ENCODE measurements around the gene PLEKHM3.
"Not testable (repeated sequence)": the region's sequence is repeated elsewhere in the genome, so short reads cannot be mapped to it uniquely, and the experiment has no call there.

PLEKHM3 gene

DNA sequence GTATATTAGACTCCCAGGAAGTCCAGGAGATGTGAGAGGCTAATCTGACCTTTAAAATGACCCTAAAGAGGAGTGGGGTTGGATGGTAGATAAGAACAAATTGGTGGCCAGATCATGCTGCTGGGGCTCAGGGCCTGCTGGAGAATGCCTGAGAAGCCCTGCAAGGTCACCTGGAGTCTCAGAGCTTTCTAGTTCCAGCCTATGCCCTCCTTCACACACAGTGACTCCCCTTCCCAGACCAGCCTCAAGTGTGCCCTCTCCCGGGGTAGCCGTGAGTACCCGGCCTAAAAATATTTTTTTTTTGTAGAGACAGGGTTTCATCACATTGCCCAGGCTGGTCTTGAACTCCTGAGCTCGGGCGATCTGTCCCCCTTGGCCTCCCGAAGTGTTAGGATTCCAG is 211.4 kb downstream of the PLEKHM3 start:
- DNase-seq: no peak

DNA sequence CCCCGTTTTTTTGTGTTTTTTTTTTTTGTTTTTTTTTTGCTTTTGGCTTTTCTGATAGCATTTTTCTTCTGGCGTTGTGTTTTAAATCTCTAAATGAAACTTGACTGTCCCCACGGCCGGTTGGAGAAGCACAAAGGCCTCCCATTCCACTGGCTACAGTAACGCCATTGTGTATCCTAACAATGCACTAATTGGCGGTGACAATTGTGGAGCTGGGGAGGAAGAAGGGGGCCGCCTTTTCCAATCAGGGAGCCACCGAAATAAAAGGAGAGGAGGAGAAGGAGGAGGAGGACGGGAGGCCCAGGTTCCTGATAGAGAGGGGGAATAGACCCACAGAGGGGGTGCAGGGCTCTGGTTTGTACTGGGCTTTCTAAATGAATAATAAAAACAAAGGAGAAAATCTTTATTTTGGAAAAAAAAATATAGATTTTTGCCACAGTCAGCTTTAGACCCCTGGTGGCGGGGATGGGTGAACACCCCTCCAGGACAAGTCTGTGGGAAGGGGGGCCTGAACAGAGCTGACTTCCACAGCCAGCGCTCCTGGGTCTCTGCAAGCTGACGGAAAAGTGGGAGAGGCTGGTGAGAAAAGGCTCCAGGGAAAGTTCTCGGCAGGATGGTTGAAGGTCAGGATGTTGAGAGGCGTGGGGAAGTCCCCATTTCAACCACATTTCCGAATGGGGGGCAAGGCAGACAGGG is 212.0 kb downstream of the PLEKHM3 start:
- no peak for DNase-seq

DNA sequence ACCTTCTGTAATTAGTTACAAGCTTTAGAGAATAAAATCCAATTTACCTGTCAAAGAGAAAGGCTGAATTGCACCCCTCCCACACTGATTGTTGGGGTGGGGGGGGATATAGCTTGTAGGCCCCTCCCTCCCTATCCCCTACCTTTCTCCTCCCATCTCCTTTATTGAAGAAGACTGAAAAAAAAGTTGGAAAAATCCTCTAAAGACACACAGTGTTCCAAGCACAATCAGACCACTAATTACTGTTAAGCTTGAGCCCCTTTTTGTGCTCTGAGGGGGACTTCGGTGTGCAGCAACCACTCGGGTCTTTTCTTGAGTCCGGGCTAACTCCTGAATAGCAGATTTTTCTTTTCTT is 212.6 kb downstream of the PLEKHM3 start:
- DNase-seq: no peak

DNA sequence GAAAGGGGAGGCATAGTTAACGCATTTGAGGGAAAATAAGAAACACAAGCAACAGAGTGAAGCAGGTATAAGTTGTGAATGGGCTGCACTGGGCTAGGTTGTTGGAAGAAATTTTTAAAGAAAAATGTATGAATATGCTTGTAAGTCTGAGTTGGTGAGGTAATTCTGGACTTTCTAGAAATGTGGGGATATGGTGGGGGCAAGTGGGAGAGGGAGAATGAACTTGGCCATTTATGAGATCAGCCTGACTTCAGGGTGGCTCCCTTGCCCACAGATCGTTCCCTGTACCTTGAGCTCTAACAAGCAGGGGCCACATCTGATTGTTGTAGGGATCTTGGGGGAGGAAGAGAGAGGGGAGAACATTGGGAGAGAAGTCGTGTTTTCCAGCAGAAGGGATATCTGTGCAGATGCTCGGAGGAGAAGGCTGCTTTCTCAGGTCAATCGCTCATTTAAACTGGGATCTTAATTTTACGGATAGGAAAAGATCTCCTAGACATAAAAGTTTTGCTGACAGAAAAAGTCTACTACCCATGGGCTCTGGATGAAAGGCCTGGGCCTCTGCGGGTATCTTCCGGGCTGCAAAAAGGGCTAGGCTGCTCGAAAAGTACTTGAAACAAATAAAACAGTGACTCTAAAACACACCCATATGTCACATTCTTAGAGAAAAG is 213.1 kb downstream of the PLEKHM3 start:
- DNase-seq: no peak

DNA sequence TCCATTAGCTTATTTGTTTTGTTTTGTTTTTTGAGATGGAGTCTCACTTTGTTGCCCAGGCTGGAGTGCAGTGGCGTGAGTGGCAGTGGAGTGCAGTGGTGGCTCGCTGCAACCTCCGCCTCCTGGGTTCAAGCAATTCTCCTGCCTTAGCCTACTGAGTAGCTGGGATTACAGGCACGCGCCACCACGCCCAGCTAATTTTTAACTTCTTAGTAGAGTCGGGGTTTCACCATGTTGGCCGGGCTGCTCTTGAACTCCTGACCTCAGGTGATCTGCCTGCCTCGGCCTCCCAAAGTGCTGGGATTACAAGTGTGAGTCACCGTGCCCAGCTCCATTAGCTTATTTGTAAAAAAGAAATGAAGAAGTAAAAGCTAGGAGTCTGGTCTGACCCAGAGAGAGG is 213.7 kb downstream of the PLEKHM3 start:
- DNase-seq: not testable (repeated sequence)

DNA sequence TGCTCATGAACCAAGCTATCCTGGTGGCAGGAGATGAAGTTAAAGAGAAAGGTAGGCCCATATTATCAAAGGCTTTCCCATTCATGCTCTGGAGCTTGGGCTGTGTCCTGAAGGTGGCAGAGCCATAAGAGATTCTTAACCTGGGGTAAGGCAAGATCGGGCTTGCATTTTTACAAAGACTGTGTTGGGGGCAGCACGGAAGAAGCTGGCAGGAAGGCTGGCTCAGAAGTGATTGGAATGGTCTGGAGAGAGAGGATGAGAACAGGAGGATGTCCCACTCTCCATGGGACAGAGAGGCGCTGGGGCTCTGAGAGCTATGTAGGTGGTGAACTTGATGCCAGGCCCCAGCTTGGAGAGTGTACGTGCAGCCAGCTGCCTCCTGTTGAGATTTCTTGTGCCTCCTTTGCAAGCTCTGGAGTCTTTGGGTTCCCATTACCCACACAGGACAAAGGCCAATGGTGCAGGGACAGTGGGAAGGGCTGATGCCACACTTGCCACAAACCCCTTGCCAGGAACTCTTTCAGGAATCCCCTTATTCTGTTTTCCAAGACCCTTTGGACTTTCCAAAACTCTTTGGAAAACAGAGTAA is 215.0 kb downstream of the PLEKHM3 start:
- no peak for DNase-seq

DNA sequence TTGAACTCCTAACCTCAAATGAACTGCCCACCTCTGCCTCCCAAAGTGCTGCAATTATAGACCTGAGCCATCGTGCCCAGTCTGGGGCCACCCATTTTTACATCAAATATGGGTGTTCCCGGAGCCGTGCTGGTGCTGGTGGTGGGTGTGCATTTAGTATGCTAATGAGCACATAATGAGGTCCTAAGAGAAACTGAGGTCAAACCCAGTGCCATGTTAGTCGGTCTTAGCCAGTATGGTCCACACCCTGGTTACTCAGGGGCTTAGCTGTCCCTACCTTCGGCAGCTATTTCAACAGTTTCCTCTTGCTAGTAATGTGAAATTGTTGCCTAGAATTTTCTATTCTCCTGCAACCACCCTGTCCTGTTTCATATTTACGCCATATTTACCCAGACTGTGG is 217.2 kb downstream of the PLEKHM3 start:
- no peak for DNase-seq

DNA sequence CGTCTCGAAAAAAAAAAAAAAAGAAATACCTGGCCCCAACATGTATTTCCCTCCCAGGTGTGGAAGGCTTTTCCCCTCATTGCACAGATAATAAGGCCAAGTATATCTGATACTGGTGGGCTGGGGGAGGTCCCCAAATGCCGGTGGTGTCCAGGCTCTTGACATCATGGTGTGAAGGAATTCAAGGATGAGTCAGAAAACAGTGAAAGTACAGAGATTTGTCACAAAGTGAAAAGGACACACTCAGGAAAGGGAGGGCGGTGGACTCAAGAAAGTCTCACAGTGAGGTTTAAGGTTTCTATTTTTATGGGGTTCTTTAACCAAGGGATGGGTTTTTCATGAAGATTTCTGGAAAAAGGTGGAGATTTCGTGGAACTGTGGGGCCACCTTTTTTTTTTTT is 217.8 kb downstream of the PLEKHM3 start:
- no peak for DNase-seq

DNA sequence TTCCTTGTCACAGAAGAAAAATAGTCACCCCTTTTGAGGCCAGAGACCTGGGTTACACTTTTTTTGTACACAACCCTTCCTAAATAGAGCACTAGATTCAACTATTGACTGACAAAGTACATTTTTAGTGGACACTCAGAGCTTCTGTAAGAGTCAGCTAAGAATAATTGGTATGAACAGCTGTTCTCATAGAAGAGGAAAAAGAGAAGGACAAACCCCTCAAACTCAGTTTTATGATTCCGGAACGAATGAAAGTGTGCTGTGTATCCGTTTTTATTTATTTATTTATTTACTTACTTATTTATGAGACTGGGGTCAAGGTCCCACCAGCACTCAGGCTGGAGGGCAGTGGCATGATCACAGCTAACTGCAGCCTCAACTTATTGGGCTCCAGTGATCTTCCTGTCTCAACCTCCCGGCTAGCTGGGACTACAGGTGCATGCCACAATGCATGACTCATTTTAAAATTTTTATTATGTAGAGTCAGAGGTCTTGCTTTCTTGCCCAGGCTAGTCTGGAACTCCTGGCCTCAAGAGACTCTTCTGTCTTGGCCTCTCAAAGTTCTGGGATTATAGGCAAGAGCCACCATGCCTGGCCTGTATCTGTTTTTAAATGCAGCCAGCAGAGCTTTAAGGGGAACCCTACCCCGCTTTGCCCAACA is 219.6 kb downstream of the PLEKHM3 start:
- no peak for DNase-seq

DNA sequence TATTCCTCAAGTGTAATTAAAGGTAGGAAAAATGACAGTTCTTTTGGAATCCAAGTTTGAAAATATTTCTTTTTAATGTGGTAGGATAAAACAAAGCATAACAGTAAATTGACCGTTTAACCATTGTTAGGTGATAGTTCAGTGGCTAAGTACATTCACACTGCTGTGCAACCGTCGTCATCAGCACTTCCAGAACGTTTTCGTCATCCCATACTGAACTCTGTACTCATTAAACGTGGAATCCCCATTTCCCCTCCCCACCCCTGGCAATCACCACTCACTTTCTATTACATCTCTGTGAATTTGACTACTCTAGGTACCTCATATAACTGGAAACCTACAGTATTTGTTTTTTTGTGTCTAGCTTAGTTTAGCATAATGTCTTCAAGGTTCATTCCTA is 222.7 kb downstream of the PLEKHM3 start:
- no peak for DNase-seq

DNA sequence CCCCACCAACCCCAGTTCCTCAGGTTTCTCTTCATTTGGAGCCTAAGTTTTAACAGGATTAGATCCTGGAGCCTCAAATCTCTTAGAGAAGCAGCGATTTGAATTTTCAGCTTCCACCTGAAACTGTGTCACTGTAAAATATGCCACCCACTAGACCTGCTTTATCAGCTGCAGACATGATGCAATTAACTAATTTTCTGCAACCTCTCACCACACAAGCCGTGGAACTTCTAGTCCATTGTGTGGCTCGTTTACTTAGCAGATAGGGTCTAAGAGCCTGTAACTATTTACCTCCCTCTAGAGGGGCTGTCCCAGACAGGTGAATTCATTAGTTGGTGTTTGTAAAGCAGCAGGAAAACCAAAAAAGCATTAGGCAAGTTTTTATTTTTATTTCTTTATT is 224.1 kb downstream of the PLEKHM3 start:
- DNase-seq: no peak

DNA sequence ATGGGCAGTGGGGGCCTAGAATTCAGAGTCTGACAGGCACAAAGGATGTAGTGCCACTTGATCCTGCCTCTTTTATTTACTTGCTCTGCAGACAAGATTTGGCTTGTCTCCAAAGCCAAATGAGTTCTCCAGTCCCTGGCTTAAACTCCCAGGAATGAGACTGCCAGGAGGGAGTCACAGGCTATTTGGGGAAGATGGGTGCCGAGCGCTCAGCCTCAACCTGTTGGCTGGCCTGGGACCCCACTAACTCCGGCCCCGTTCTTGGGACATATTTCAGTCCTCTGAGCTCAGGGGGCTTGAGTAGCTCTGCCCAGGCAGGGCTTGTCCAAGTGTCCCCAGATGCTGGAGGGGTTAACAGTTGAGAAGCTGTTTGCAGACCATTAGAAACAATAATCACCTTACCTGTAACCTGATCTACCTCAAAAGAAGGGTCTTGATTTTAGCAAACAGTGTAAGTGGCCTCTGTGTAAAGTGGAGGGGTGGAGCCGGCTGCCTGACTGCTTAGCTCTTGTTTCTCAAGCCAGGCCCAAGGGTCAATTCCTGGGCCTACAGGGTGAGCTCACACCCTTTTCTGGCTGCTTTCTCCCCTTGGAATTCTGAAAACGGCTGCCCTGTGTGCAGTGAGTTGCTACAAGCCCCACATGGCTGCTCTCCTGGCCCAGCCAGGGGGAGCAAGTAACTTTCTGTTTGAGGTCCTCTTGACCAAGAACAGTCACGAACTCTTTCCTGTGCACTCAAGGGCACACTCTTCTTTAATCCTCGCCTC is 228.6 kb downstream of the PLEKHM3 start:
- DNase-seq: no peak

DNA sequence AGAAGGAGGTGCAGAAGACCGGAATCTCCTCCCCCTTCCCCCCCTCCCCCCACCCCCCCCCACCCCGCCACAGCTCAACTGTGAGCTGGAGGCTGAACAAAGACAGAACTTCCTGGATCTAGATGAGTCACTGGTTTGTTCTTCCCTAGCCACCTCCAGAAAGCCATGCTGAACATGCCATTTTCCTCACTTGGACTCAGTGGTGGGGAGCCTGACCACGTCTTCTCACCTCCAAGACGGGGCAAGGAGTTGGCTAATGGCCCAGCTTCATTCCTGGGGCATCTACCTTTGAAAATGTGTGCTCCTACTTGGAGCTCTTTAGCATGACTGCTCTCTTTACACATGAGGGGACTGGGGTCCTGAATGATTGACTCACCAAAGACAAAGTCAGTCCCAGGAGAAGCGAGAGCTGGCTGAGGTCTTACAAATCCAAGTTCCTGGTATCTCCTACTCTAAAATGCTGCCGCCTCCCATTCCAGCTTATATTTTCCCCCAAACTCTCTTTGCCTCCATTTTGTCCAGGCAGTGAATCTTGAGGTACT is 233.0 kb downstream of the PLEKHM3 start:
- no peak for DNase-seq

DNA sequence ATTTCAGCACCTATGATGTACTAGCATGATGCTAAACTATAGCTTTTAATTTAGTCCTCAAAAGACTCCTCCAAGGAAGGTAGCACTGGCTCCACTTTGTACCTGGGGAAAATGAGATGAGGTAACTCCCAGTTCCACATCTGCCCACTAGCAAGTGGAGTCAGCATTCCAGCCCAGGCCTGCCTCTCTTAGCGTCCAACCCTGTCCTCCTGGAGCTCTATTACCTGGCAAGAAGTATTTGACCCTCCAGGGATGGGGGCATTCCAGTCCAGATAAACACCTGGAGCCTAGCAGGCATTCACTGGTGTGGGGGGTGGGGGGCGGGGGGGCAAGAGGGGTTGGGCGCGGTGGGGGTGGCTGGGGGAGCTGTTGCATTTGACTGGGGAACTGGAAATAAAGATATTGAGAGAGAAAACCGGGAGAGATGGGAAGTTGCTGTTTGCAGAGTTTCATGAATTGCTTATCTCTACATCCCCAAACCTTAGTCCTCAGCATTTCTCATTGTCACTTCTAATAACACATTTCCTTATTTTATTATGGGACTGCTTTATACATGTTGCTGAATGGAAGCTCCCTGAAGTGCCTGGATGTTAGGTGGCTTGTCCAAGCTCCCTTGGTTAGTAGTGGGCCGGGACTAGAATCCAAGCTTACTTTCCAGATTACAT is 233.6 kb downstream of the PLEKHM3 start:
- no peak for DNase-seq

DNA sequence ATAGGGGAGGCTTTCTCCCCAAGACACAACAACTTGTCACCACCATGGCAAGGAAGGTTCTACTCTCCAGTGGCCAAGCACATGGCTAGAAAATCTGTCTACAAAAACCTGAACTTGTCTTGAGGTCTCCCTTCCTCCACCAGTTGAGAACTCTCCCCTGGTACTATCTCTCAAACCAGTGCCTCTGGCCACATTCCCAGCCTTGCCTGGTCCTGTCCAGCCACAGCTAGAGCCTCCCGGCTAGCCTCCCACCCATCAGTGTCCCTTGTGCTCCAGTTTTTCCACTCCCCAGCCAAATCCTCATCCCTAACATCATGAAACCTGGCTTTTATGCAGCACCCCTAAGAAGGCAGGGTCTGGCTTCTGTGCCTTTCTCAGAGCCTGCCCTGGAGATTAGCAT is 234.4 kb downstream of the PLEKHM3 start:
- no peak for DNase-seq

DNA sequence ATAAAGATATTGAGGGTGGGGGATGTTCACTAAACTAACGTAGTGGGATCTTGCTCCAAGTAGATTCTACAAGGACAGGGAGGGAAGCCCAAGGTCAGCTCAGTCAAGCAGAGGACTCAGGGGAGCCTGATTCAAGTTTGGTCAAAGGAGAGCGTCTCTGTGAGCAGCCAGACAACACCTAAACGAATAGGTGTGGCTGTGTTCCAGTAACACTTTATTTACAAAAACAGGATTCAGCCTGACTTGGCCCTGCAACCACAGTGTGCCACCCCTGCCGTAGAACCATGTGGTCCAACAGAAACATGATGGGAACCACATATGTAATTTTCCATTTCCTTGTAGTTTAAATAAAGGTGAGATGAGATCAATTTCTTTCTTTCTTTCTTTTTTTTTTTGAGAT is 237.5 kb downstream of the PLEKHM3 start:
- no peak for DNase-seq

DNA sequence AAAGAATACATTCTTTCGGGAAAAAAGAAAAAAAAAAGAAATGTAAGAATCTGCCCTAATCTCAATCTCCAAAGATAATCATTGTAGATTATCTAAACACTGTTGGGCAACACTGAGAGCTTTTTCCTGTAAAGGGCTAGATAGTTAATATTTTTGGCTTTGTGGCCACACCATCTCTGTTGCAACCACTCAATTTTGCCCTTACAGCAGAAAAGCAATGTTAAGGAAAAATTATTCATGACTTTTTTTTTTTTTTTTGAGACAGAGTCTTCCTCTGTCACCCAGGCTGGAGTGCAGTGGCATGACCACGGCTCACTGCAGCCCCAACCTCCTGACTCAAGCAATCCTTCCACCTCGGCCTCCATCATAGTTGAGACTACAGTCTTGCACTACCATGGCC is 238.3 kb downstream of the PLEKHM3 start:
- no peak for DNase-seq

DNA sequence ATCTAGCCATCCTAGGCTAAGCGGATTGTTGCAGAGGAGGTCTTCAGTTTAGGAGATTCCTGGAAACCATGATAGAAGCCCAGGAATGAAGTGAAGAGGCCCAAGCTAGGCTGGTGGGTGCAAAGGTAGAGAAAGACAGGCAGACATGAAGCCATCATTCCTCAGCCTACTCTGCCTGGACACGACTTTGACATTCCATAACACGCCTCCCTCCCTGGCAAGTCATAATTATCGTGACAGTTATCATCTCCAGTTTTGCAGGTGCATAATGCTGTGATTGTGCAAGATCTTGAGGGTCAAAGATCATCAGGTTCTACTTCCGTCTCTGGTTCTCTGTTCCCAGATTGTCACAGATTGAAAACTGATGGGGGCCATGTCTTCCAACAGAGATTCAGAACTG is 240.4 kb downstream of the PLEKHM3 start:
- DNase-seq: no peak

DNA sequence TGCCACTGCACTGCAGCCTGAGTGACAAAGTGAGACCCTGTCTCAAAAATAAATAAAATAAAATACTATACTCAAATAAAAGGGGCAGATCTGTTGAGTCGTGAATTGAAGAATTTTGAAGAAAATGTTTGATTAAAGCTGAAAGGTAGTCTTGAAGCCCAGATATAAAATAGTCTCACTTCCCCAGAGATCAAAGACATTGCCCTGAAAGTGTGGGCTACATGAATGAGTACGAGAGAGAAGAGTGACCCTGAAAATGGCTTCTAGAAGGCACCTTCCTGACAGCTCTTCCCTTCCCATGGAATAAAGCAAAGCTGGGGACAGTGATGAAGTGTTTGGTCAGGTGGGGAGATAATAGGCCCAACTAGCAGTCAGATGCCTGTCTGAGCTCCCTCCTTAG is 241.8 kb downstream of the PLEKHM3 start:
- DNase-seq: no peak

DNA sequence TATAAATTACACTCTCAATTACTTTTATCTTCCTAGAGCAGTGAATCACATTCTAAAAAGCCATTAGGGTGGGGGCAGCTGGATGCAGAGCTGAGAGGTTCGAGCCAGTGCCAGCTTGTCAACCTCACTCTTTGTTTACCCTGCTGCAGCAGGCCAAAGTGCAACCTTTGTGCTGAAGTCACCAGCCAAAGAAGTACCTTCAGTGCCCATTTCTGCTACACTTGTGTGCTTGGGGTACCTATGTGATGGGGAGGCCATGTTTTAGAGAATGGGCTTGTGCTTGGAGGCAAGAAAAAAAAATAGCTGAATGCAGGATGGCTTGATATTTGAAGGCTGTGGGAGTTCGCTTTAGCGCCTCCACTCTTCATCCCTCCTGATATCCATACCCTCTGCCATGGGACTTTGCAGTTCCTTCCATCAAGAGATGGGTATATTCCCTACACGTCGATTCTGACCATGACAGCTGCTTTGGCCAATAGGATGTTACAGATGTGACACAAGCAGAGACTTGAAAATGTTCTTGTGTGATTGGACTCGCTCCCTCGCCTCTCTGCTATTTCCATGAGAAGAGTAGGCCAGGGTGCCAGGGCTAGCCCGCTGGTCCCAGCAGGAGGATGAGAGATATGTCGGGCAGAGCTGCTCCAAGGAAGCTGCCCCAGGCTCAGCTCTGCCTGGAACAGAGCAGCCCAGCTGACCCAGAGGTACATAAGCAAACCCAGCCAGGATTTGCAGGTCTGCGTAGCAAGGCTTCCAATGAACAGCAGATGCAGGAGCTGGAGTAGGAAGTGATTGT is 242.9 kb downstream of the PLEKHM3 start:
- DNase-seq: no peak

DNA sequence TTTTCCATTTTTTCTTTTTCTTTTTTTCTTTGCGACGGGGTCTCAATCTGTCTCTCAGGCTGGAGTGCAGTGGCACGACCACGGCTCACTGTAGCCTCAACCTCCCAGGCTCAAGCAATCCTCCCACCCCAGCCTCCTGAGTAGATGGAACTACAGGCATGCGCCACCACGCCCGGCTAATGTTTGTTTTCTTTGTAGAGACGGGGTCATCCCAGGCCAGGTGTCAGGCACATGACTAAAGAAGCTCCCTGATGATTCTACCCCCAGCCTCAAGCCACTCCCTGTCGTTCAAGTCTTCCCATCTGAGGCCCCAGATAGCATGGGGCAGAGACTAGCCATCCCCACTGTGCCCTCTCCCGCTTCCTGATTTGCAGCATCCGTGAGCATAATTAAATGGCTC is 245.8 kb downstream of the PLEKHM3 start:
- DNase-seq: no peak

All from amniotic stem cell (primary cell).